GM23338 (cell line): ENCODE measurements around the gene SPATA31E1.

Experiments used
- CREB1 ChIP-seq: fragments of 250-450 bp; sonication (Bioruptor Pico); IDR thresholded peaks from 2 replicates; pipeline ENCODE4 v1.5.0; 2020; ENCODE audit warnings: low read depth, mild to moderate bottlenecking, moderate library complexity
- CTCF ChIP-seq, 2 experiments: fragments of 200-600 bp in 1 of 2; sonication (generic) in 1 of 2; conservative IDR thresholded peaks; 2 replicates each; pipeline versions ENCODE4 v1.5.1 to v1.6.1; 2016 to 2017; ENCODE audit warnings: antibody characterized with exemption in 2 of 2, low read depth in 2 of 2, mild to moderate bottlenecking in 2 of 2, moderate library complexity in 1 of 2
- EZH2 ChIP-seq: fragments of 200-600 bp; sonication (generic); IDR thresholded peaks from one replicate; pipeline ENCODE4 v1.8.0; 2017; ENCODE audit warnings: antibody characterized with exemption, mild to moderate bottlenecking, low read depth; ENCODE audit not compliant: unreplicated experiment
- EZH2phosphoT487 ChIP-seq: fragments of 200-600 bp; sonication (generic); IDR thresholded peaks from one replicate; pipeline ENCODE4 v1.8.1; 2018; ENCODE audit warnings: antibody characterized with exemption; ENCODE audit not compliant: unreplicated experiment
- JUNB ChIP-seq: IDR thresholded peaks from one replicate; pipeline ENCODE4 v1.6.1; 2016; ENCODE audit warnings: antibody characterized with exemption; ENCODE audit not compliant: unreplicated experiment
- POLR2AphosphoS5 ChIP-seq: IDR thresholded peaks from 2 replicates; pipeline ENCODE4 v1.6.1; 2016; ENCODE audit warnings: antibody characterized with exemption, low read depth
- REST ChIP-seq: IDR thresholded peaks from one replicate; pipeline ENCODE4 v1.6.1; 2018; ENCODE audit warnings: antibody characterized with exemption; ENCODE audit not compliant: unreplicated experiment

DNA sequence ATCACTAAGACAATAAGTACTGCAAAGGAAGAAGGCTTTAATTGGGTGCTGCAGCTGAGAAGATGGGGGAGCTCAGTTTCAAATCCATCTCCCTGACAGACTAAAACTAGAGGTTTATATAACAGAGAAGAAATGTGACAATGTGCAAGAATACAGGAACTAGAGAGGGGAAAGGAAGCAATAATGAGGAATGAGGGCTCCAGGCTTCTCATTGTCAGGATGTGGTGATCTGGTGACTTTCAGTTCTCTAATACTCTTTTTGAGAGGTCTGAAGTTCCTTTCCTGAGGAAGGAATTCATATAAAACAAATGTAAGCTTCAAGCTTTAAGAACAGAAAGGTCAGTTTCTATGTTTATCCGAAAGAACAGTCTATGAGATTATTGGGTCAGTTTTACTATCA, 42.5 kb upstream of the SPATA31E1 start:
- no peak for TF ChIP-seq POLR2AphosphoS5
- TF ChIP-seq CTCF (conservative IDR thresholded peaks at IDR 0.05; ENCODE audit: low read depth in 2 of 2), result no peak
- TF ChIP-seq EZH2, result no peak
- no peak for TF ChIP-seq JUNB
- no peak for TF ChIP-seq EZH2phosphoT487
- no peak for TF ChIP-seq REST
- TF ChIP-seq CREB1 (CRISPR knock-in tag), result no peak
